ENCODE results near the gene POC1B.

DNA sequence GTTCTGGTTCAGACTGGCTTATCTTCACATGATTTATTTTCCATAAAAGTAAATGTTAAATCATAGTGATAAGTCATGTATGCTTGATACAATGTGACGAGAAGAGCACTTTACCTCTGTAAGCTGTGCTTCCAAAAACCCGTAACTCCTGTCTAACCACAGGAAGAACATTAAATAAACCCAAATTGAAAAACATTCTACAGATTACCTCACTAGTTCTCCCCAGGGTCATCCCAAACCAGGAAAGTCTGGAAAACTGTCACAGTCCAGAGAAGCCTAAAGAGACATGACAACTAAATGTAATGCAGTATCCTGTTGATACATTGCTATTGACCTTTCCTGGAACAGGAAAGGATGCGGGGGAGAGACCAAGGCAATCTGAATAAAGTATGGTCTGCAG lies 141.0 kb downstream of the POC1B start:
- TF ChIP-seq, protein P1, sequence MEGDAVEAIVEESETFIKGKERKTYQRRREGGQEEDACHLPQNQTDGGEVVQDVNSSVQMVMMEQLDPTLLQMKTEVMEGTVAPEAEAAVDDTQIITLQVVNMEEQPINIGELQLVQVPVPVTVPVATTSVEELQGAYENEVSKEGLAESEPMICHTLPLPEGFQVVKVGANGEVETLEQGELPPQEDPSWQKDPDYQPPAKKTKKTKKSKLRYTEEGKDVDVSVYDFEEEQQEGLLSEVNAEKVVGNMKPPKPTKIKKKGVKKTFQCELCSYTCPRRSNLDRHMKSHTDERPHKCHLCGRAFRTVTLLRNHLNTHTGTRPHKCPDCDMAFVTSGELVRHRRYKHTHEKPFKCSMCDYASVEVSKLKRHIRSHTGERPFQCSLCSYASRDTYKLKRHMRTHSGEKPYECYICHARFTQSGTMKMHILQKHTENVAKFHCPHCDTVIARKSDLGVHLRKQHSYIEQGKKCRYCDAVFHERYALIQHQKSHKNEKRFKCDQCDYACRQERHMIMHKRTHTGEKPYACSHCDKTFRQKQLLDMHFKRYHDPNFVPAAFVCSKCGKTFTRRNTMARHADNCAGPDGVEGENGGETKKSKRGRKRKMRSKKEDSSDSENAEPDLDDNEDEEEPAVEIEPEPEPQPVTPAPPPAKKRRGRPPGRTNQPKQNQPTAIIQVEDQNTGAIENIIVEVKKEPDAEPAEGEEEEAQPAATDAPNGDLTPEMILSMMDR (IDR thresholded peaks at IDR 0.05), result no peak
- no peak for TF ChIP-seq POLR2A (IDR thresholded peaks at IDR 0.05)

All from body of pancreas (tissue), 4 donors.